Neuron (in vitro differentiated cells): Measurements from ENCODE around the gene LPCAT1.
"Not testable (repeated sequence)": the region's sequence is repeated elsewhere in the genome, so short reads cannot be mapped to it uniquely, and the experiment has no call there.

Experiments used
- H2AFZ ChIP-seq: one replicate; pipeline ENCODE4 v1.6.1; 2013; ENCODE audit warnings: low read depth, mild to moderate bottlenecking, inconsistent platforms, low read length, moderate library complexity
- H3K27me3 ChIP-seq: one replicate; pipeline ENCODE4 v1.6.1; 2013; ENCODE audit warnings: low read length; ENCODE audit not compliant: insufficient read depth
- H3K36me3 ChIP-seq: one replicate; pipeline ENCODE4 v1.6.1; 2013; ENCODE audit warnings: low read length; ENCODE audit not compliant: insufficient read depth
- H3K4me1 ChIP-seq: one replicate; pipeline ENCODE4 v1.6.1; 2013; ENCODE audit warnings: low read length; ENCODE audit not compliant: insufficient read depth
- H3K4me3 ChIP-seq: 2 replicates; pipeline ENCODE4 v1.5.1; 2013; ENCODE audit warnings: mild to moderate bottlenecking, low read length, moderate library complexity
- H3K9me3 ChIP-seq: one replicate; pipeline ENCODE4 v1.6.1; 2013; ENCODE audit warnings: low read length

The LPCAT1 gene

DNA sequence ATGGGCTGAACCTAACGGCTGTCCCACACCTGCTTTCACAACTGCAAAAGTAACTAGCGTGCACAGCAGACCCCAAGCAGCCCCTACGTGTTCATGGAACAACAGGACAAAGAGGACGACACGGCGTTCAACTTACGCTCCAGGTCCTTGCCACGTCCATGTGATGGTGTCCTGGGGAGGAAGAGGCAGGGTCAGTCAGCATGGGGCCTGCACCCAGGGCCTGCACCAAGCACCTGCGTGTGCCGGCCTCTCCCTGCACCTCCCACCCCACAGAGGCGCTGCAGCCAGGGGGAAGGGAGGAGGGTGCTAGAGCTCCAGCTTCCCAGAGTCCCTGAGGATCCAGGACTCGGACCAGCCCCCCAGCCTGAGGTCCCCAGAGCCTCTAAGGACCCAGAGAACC is 43.0 kb downstream of the LPCAT1 start:
- H3K27me3 ChIP-seq, result no peaks in the 10 kb centered on the region
- no peak overlapping the region for H2AFZ ChIP-seq
- no peaks in the 10 kb centered on the region for H3K4me1 ChIP-seq
- H3K4me3 ChIP-seq, result no peak overlapping the region
- no peaks in the 10 kb centered on the region for H3K9me3 ChIP-seq
- peaks cover 30% of the 10 kb centered on the region for H3K36me3 ChIP-seq

DNA sequence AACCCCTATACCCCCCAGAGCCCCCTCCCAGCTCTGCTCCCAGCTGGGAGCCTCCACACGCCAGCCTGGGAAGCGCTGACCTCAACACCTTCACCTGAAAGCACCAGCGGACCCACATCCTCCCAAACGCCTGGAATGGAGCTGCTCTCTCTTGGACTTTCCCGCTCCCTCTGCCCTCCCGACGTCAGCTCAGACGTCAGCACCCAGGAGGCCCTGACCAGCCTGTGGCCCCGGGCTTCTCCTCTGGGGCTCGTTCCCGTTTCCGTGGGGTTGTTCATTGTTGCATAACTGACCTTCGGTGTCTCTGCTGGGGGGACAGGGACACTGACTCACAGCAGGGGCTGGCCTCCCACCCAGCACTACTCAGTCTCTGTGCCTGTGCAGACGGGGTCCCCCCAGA is 43.5 kb downstream of the LPCAT1 start:
- Histone ChIP-seq H2AFZ (no peak overlapping the region), H3K9me3 (no peaks in the 10 kb centered on the region), H3K4me1 (no peaks in the 10 kb centered on the region), H3K36me3 (peaks cover 32% of the 10 kb centered on the region), H3K4me3 (no peak overlapping the region), H3K27me3 (no peaks in the 10 kb centered on the region)

DNA sequence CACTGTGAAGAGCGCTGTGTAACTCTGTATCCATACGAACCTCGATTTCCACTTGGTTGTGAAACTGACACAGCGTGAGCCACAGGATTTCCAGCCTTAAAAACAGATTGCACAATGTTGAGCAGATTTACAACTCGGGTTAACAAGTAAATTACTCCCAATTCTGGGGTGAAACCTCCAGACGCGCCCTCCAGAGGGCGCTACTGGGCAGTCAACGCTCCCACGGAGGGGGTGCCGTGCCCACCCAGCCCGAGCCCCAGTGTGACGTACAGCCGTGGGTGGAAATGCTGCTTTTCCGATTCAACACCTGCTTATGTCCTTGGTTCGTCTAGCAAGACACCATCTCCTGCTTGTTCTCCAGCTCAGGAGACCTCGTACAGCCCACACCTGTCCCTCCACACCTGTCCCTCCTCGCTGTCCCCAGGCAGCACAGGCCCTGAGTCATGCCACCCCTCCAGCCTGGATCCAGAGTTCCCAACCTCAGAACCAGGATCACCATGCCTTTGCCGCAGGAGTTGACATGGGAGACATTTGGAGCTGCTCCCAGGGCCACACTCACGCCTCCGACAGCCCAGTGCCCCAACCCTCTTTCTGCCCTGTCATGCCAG is 44.1 kb downstream of the LPCAT1 start:
- no peaks in the 10 kb centered on the region for H3K9me3 ChIP-seq
- H3K4me3 ChIP-seq, result no peak overlapping the region
- no peaks in the 10 kb centered on the region for H3K4me1 ChIP-seq
- H3K27me3 ChIP-seq, result no peaks in the 10 kb centered on the region
- peaks cover 37% of the 10 kb centered on the region for H3K36me3 ChIP-seq
- H2AFZ ChIP-seq, result no peak overlapping the region

DNA sequence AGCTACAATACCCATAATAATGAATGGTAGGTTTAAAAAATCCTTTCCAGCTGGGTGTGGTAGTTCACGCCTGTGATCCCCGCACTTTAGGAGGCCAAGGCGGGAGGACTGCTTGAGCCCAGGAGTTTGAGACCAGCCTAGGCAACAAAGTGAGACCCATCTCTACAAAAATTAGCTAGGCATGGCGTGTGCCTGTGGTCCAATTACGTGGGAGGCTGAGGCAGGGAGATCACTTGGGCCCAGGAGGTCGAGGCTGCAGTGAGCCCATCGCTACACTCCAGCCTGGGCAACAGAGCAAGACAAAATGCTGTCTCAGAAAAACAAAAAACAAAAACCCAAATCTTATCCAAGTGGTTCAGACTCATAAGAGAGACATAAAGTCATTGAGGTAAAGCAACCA is 44.7 kb downstream of the LPCAT1 start:
- H3K4me3 ChIP-seq, result no peak overlapping the region
- no peak overlapping the region for H2AFZ ChIP-seq
- H3K27me3 ChIP-seq, result no peaks in the 10 kb centered on the region
- H3K4me1 ChIP-seq, result no peaks in the 10 kb centered on the region
- no peaks in the 10 kb centered on the region for H3K9me3 ChIP-seq
- H3K36me3 ChIP-seq, result peaks cover 36% of the 10 kb centered on the region

DNA sequence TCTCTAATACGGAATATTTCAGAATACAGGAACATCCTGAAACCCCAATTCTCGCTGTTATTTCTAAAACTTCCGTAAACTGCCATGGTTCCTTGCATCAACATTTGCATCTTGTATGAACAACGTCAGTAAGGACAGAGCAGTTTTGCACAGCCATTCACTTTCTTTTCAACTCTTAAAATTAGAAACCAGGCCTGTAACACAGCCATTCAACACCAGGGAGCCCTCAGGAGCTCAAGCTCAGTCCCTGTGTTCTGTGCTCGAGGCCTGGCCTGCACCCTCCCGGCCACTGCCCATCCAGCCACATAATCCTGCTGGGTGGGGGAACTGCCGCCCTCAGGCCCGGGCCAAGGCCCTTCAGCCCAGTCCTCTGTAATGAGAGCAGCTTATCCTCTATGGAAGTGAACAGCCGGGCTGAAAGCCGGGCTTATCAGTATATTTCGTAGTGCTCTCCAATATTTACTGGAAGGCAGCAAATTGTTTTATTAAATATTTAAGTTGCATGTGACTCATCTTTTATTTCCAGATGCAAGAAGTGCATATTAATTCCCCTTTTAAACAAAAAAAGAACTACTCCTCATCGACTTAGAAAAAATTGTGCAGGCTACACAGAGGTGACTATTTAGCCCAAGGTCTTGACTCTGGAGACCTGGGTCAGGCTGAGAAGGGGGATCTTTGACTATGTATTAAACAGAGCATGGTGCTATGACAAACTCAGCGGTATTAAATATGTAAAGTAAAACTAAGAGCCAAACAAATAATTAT is 45.3 kb downstream of the LPCAT1 start:
- H3K36me3 ChIP-seq, result peaks cover 37% of the 10 kb centered on the region
- H3K4me1 ChIP-seq, result no peaks in the 10 kb centered on the region
- H2AFZ ChIP-seq, result no peak overlapping the region
- H3K27me3 ChIP-seq, result no peaks in the 10 kb centered on the region
- no peak overlapping the region for H3K4me3 ChIP-seq
- no peaks in the 10 kb centered on the region for H3K9me3 ChIP-seq

DNA sequence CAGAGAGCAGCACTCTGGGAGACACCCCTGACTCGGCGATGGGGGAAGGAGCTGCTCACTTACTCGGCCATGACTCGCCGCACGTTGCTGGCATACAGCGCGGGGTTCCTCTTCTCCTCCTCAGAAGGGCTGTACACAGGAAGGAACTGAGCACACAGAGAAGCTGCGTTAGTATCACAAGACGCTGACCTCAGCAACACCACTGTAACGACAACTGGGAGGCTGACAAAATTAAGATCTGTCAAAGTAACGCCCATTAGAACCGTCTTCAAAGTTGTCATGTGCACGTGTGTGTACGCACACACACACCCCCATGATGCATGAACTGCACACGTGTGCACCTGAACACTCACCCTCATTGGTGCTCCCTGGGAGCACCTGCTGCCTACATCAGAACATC is 46.4 kb downstream of the LPCAT1 start:
- Histone ChIP-seq H3K36me3 (peaks cover 39% of the 10 kb centered on the region), H3K9me3 (no peaks in the 10 kb centered on the region), H3K27me3 (no peaks in the 10 kb centered on the region), H3K4me3 (no peak overlapping the region), H2AFZ (no peak overlapping the region), H3K4me1 (no peaks in the 10 kb centered on the region)

DNA sequence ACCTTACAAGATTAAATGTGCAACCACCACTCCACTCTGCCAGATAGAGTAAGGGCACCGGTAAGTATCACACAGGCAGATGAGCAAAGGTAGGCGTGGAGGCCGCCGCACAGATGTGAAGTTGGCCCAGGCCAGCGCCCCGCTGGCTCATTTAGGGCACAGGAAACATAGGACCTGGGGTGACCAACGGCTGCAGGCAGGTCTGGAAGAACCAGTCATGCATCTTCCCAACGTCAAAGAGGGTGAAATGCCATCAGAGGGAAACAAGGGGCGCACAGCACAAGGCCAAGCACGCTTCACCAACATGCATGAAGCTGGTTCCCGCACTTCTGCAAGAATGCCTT is 46.8 kb downstream of the LPCAT1 start:
- Histone ChIP-seq H3K4me1 (no peaks in the 10 kb centered on the region), H3K4me3 (no peak overlapping the region), H2AFZ (no peak overlapping the region), H3K36me3 (peaks cover 39% of the 10 kb centered on the region), H3K9me3 (no peaks in the 10 kb centered on the region), H3K27me3 (no peaks in the 10 kb centered on the region)

GRCh38 chr5:1476181-1476966 is 47.4 kb downstream of the LPCAT1 start:
- Histone ChIP-seq H3K4me3 (no peak overlapping the region), H2AFZ (no peak overlapping the region), H3K9me3 (no peaks in the 10 kb centered on the region), H3K27me3 (no peaks in the 10 kb centered on the region), H3K4me1 (no peaks in the 10 kb centered on the region), H3K36me3 (peaks cover 41% of the 10 kb centered on the region)

- not testable (repeated sequence) for H2AFZ ChIP-seq, H3K9me3 ChIP-seq, H3K4me3 ChIP-seq, H3K27me3 ChIP-seq, H3K4me1 ChIP-seq
- H3K36me3 ChIP-seq, result peaks cover 39% of the 10 kb centered on the region
Observed at GRCh38 chr5:1475544-1475900, 48.2 kb downstream of the LPCAT1 start.

GRCh38 chr5:1474866-1475543 is 48.8 kb downstream of the LPCAT1 start:
- H3K9me3 ChIP-seq, result no peaks in the 10 kb centered on the region
- H3K27me3 ChIP-seq, result no peaks in the 10 kb centered on the region
- H3K4me1 ChIP-seq, result peaks cover 4% of the 10 kb centered on the region
- peaks cover 38% of the 10 kb centered on the region for H3K36me3 ChIP-seq
- no peak overlapping the region for H3K4me3 ChIP-seq
- no peak overlapping the region for H2AFZ ChIP-seq

- no peaks in the 10 kb centered on the region for H3K27me3 ChIP-seq
- H3K9me3 ChIP-seq, result no peaks in the 10 kb centered on the region
- peaks cover 9% of the 10 kb centered on the region for H3K4me1 ChIP-seq
- H3K4me3 ChIP-seq, result no peak overlapping the region
- H2AFZ ChIP-seq, result no peak overlapping the region
- peaks cover 37% of the 10 kb centered on the region for H3K36me3 ChIP-seq
Observed at GRCh38 chr5:1474183-1474839, 49.4 kb downstream of the LPCAT1 start.

- Histone ChIP-seq H3K9me3 (no peaks in the 10 kb centered on the region), H3K36me3 (peaks cover 34% of the 10 kb centered on the region), H3K27me3 (no peaks in the 10 kb centered on the region), H2AFZ (no peak overlapping the region), H3K4me1 (peaks cover 9% of the 10 kb centered on the region), H3K4me3 (no peak overlapping the region)
Observed at GRCh38 chr5:1473746-1474145, 50.0 kb downstream of the LPCAT1 start.
